Type B pancreatic cell (in vitro differentiated cells): Measurements from ENCODE around the gene TBC1D14. TPM values are rescaled to one million over a fixed set of nuclear protein-coding genes. Genes with fewer than 3 reads are reported as not detected.
"Not testable (repeated sequence)": the region's sequence is repeated elsewhere in the genome, so short reads cannot be mapped to it uniquely, and the experiment has no call there.

Experiments used
- DNase-seq: peaks from one replicate; pipeline ENCODE4 v3.0.0; 2021; ENCODE audit warnings: mixed read lengths; ENCODE audit not compliant: unreplicated experiment; ENCODE audit errors: extremely low spot score
- H3K27ac Mint-ChIP-seq: 2 replicates; pipeline ENCODE4 v1.8.0; 2021; ENCODE audit warnings: mild to moderate bottlenecking, mixed read lengths
- H3K27me3 Mint-ChIP-seq: 2 replicates; pipeline ENCODE4 v1.8.0; 2021; ENCODE audit warnings: mixed read lengths
- H3K36me3 Mint-ChIP-seq: 2 replicates; pipeline ENCODE4 v1.8.0; 2021; ENCODE audit warnings: mixed read lengths
- H3K4me1 Mint-ChIP-seq: one replicate; pipeline ENCODE4 v1.8.0; 2021; ENCODE audit warnings: mixed read lengths; ENCODE audit not compliant: unreplicated experiment
- H3K4me3 Mint-ChIP-seq: 2 replicates; pipeline ENCODE4 v1.8.0; 2021; ENCODE audit warnings: mild to moderate bottlenecking, mixed read lengths
- H3K9me3 Mint-ChIP-seq: 2 replicates; pipeline ENCODE4 v1.8.0; 2021; ENCODE audit warnings: mixed read lengths
- total RNA-seq: library from RNA; stranded (reverse); gene quantifications from 2 replicates; pipeline ENCODE4 v1.2.1, GENCODE V29; 2021; ENCODE audit warnings: low replicate concordance
- TF ChIP-seq, protein P1 (sequence below): fragments of 200-600 bp; sonication (generic); conservative IDR thresholded peaks from 2 replicates; pipeline ENCODE4 v1.5.0; 2021; ENCODE audit warnings: antibody characterized with exemption, mild to moderate bottlenecking

Gene TBC1D14
- total RNA-seq, 1 donor from 2014 or later: 55.9 TPM

DNA sequence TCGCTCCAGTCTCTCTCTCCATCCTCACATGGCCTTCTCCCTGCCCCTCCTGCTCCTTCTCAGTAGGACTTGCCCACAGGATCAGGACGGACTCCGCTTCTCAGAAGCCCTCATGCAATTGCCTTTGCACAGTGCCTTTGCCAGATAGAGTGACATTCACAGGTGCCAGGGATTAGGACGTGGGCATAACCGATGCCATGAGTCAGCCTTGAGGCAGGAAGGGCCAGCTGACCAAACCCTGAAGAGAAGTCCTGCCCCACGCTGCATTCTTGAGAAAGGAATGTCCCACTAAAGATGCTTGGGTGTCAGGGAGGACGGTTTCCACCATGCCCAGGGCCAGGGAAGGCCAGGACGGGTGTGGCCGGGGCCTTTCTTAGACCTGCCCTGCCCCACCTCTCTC lies 164.8 kb downstream of the TBC1D14 start:
- Mint-ChIP-seq H3K4me3 (no peak overlapping the region), H3K36me3 (no peaks in the 10 kb centered on the region), H3K9me3 (no peaks in the 10 kb centered on the region), H3K27me3 (peaks cover 3% of the 10 kb centered on the region), H3K27ac (no peak overlapping the region), H3K4me1 (peaks cover 6% of the 10 kb centered on the region)
- DNase-seq: no peak
- TF ChIP-seq, protein P1, sequence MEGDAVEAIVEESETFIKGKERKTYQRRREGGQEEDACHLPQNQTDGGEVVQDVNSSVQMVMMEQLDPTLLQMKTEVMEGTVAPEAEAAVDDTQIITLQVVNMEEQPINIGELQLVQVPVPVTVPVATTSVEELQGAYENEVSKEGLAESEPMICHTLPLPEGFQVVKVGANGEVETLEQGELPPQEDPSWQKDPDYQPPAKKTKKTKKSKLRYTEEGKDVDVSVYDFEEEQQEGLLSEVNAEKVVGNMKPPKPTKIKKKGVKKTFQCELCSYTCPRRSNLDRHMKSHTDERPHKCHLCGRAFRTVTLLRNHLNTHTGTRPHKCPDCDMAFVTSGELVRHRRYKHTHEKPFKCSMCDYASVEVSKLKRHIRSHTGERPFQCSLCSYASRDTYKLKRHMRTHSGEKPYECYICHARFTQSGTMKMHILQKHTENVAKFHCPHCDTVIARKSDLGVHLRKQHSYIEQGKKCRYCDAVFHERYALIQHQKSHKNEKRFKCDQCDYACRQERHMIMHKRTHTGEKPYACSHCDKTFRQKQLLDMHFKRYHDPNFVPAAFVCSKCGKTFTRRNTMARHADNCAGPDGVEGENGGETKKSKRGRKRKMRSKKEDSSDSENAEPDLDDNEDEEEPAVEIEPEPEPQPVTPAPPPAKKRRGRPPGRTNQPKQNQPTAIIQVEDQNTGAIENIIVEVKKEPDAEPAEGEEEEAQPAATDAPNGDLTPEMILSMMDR: no peak

DNA sequence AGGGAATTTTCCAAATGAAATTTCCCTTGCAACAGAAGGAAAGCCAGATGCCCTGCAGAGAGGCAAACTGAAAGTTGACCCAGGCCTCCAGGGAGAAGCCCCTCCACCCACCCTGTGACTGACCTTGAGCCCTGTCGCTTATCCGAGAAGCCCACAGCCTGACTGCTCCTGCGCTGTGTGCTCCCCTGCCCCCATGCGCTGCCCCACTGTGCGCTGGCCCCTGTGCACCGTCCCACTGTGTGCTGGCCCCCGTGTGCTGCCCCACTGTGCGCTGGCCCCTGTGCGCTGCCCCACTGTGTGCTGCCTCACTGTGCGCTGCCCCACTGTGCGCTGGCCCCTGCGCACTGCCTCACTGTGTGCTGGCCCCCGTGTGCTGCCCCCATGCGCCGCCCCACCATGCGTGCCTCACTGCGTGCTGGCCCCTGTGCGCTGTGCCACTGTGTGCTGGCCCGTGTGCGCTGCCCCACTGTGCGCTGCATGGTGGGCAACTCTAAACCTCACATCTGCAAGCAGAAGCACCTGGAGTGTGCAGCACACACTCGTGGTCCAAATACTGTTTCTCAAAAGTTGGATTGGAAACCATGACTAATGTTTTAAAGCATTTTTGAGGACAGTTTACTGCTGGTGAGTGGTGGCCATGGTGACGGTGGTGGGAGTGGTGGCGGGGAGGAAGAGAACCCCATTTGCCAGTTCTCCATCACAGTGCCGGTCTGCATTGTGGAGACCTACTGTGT lies 166.5 kb downstream of the TBC1D14 start:
- Mint-ChIP-seq H3K36me3 (no peaks in the 10 kb centered on the region), H3K4me1 (no peaks in the 10 kb centered on the region), H3K27me3 (no peaks in the 10 kb centered on the region), H3K9me3 (peaks cover 6% of the 10 kb centered on the region), H3K4me3 (no peak overlapping the region), H3K27ac (no peak overlapping the region)
- no peak for DNase-seq
- TF ChIP-seq, protein P1: no peak

DNA sequence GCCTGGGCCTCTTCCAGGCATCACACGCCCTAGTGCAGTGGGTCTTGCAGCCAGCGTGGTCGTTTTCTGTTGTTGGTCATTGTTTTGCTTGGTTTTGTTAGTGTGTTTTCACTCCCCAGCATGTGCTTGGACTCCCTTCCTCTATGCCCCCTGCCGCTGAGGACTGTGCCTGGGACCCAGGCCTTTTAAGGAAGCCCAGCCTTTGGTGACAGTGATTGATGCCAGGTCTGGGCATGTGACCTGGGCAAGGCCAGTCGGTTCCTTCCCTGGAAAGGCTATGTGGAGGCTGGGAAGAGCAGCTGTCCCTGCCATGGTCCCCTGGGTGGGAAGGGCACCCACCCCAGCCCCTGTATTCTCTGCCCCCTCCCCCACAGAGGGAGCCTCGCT lies 167.1 kb downstream of the TBC1D14 start:
- Mint-ChIP-seq H3K4me1 (no peaks in the 10 kb centered on the region), H3K4me3 (no peak overlapping the region), H3K27me3 (no peaks in the 10 kb centered on the region), H3K27ac (no peak overlapping the region), H3K36me3 (no peaks in the 10 kb centered on the region), H3K9me3 (peaks cover 6% of the 10 kb centered on the region)
- no peak for DNase-seq
- TF ChIP-seq, protein P1: no peak

DNA sequence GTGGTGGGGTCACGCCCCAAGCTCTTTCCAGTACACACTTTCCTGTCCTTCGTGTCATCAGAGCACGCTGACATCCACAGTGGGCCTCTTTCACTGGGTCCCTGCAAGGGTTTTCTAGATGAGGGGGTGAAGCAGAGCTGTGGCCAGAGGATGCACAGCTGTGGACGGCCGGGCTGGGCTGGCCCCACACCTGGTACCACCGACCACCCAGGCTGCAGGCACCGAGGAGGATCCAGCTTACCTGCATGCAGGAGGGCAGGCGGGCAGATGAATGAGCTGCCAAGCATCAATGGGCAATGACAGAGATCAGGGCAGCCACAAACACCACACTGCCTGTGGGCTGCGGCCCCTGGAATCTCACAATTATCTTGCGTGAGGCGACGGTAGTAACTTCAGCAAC lies 167.7 kb downstream of the TBC1D14 start:
- TF ChIP-seq, protein P1: no peak
- Mint-ChIP-seq H3K9me3 (peaks cover 6% of the 10 kb centered on the region), H3K36me3 (no peaks in the 10 kb centered on the region), H3K27me3 (no peaks in the 10 kb centered on the region), H3K4me3 (no peak overlapping the region), H3K4me1 (no peaks in the 10 kb centered on the region), H3K27ac (no peak overlapping the region)
- DNase-seq: no peak

DNA sequence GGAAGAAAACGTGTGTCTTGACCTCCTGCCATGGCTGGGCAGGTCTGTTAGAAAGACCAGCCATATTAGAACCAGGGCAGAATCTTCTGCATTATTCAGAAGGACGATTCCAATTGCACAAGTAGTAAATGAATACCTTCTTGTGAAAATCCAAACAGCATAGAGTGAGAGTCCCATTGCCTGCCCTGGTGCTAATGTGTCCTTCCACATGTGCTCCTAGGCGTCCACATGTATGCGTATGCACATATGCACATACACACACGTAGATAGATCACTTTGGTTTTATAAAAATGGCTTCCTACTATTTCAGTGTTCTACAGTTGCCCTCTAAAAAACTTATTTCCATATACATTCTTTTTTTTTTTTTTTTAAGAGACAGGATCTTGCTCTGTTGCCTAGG lies 168.4 kb downstream of the TBC1D14 start:
- Mint-ChIP-seq H3K27me3 (no peaks in the 10 kb centered on the region), H3K9me3 (peaks cover 6% of the 10 kb centered on the region), H3K27ac (no peak overlapping the region), H3K36me3 (no peaks in the 10 kb centered on the region), H3K4me3 (no peak overlapping the region), H3K4me1 (no peaks in the 10 kb centered on the region)
- no peak for DNase-seq
- TF ChIP-seq, protein P1: no peak

DNA sequence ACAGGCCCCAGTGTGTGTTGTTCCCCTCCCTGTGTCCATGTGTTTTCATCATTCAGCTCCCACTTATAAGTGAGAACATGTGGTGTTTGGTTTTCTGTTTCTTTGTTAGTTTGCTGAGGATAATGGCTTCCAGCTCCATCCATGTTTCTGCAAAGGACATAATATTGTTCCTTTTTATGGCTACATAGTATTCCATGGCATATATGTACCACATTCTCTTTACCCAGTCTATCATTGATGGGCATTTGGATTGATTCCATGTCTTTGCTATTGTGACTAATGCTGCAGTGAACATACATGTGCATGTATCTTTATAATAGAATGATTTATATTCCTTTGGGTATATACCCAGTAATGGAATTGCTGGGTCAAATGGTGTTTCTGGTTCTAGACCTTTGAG lies 169.9 kb downstream of the TBC1D14 start:
- H3K27ac Mint-ChIP-seq, DNase-seq, H3K4me1 Mint-ChIP-seq, H3K36me3 Mint-ChIP-seq, H3K27me3 Mint-ChIP-seq, H3K4me3 Mint-ChIP-seq, H3K9me3 Mint-ChIP-seq: not testable (repeated sequence)

DNA sequence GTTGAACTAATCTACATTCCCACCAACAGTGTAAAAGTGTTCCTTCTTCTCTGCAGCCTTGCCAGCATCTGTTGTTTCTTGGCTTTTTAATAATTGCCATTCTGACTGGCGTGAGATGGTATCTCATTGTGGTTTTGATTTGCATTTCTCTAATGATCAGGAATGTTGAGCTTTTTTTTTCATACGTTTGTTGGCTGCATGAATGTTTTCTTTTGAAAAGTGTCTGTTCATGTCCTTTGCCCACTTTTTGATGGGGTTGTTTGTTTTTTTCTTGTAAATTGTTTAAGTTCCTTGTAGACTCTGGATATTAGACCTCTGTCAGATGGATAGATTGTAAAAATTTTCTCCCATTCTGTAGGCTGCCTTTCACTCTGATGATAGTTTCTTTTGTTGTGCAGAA lies 170.3 kb downstream of the TBC1D14 start:
- H3K27ac Mint-ChIP-seq, H3K4me1 Mint-ChIP-seq, DNase-seq, H3K27me3 Mint-ChIP-seq, H3K4me3 Mint-ChIP-seq, H3K36me3 Mint-ChIP-seq, H3K9me3 Mint-ChIP-seq: not testable (repeated sequence)
